ENCODE data around the gene DLK1. TPM values are rescaled to one million over a fixed set of nuclear protein-coding genes. Genes with fewer than 3 reads are reported as not detected.

Gene DLK1
- total RNA-seq, 1 donor, result not detected

DNA sequence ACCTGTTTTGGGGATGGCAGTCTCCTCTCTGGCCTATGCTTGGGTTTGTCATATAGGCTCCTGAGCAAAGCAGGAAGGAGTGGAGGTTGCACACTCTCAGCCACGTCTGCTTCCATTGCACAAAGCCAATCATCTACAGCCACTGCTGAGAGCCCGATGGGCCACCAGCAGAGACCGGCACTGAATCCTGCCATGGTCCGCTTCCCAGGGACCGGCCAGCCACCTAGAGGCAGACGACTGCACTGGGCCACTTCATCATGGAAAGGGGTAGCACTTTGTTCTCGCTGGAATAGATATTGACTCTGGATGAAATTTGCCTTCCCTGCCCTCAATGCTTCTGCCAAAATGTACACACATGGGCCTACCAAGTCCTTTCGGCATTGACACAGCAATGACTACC is 22.3 kb downstream of the DLK1 start:
- Histone ChIP-seq H4K20me1 (ENCODE audit: insufficient read depth, low read length) (no peaks in the 10 kb centered on the region), H3K27ac (ENCODE audit: low read depth, low read length) (no peak overlapping the region), H3K27me3 (ENCODE audit: insufficient read depth, low read length) (peaks cover 6% of the 10 kb centered on the region), H3K9me3 (ENCODE audit: low read depth, low read length) (no peaks in the 10 kb centered on the region), H3K4me2 (ENCODE audit: insufficient read depth, low read length) (no peak overlapping the region), H3K4me3 (ENCODE audit: insufficient read depth, low read length) (no peak overlapping the region), H2AFZ (ENCODE audit: low read length) (no peak overlapping the region), H3K4me1 (ENCODE audit: insufficient read depth, low read length) (peaks cover 10% of the 10 kb centered on the region), H3K36me3 (ENCODE audit: insufficient read depth, low read length) (no peaks in the 10 kb centered on the region), H3K79me2 (ENCODE audit: insufficient read depth, low read length) (no peaks in the 10 kb centered on the region)
- TF ChIP-seq, protein P1, sequence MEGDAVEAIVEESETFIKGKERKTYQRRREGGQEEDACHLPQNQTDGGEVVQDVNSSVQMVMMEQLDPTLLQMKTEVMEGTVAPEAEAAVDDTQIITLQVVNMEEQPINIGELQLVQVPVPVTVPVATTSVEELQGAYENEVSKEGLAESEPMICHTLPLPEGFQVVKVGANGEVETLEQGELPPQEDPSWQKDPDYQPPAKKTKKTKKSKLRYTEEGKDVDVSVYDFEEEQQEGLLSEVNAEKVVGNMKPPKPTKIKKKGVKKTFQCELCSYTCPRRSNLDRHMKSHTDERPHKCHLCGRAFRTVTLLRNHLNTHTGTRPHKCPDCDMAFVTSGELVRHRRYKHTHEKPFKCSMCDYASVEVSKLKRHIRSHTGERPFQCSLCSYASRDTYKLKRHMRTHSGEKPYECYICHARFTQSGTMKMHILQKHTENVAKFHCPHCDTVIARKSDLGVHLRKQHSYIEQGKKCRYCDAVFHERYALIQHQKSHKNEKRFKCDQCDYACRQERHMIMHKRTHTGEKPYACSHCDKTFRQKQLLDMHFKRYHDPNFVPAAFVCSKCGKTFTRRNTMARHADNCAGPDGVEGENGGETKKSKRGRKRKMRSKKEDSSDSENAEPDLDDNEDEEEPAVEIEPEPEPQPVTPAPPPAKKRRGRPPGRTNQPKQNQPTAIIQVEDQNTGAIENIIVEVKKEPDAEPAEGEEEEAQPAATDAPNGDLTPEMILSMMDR (IDR thresholded peaks at IDR 0.05; ENCODE audit: extremely low read depth, low read depth, low read length), result no peak
- DNase-seq (ENCODE audit: insufficient read length, low spot score, missing footprints), result no peak

DNA sequence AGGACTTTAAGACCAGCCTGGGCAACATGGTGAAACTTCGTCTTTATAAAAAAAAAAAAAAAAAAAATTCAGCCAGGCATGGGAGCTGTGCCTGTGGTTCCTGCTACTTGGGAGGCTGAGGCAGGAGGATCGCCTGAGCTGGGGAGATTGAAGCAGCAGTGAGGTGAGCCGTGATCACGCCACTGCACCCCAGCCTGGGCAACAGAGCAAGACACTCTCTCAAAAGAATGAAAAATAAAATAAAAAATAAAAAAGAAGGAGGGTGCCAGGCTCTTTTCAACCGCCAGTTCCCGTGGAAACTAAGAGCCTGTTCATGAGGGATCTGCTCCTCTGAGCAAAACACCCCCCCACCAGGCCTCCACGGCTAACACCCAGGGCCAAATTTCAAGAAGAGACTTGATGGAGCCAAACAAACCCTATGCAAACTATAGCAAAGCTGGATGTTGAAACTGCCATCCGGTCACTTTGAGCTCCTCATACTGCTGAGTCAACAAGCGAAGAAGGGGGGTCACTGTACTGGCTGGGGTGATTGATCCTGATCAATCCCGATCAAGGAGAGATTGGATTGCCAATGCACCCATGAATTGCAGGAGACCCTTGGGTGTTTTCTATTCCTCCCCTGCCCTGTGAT is 23.4 kb downstream of the DLK1 start:
- Histone ChIP-seq H4K20me1 (ENCODE audit: insufficient read depth, low read length) (no peaks in the 10 kb centered on the region), H3K9me3 (ENCODE audit: low read depth, low read length) (no peaks in the 10 kb centered on the region), H3K79me2 (ENCODE audit: insufficient read depth, low read length) (no peaks in the 10 kb centered on the region), H2AFZ (ENCODE audit: low read length) (no peak overlapping the region), H3K4me1 (ENCODE audit: insufficient read depth, low read length) (peaks cover 10% of the 10 kb centered on the region), H3K36me3 (ENCODE audit: insufficient read depth, low read length) (no peaks in the 10 kb centered on the region), H3K27me3 (ENCODE audit: insufficient read depth, low read length) (peaks cover 4% of the 10 kb centered on the region), H3K27ac (ENCODE audit: low read depth, low read length) (no peak overlapping the region), H3K4me2 (ENCODE audit: insufficient read depth, low read length) (no peak overlapping the region), H3K4me3 (ENCODE audit: insufficient read depth, low read length) (no peak overlapping the region)
- TF ChIP-seq, protein P1 (IDR thresholded peaks at IDR 0.05; ENCODE audit: extremely low read depth, low read depth, low read length), result no peak
- DNase-seq (ENCODE audit: insufficient read length, low spot score, missing footprints), result no peak

DNA sequence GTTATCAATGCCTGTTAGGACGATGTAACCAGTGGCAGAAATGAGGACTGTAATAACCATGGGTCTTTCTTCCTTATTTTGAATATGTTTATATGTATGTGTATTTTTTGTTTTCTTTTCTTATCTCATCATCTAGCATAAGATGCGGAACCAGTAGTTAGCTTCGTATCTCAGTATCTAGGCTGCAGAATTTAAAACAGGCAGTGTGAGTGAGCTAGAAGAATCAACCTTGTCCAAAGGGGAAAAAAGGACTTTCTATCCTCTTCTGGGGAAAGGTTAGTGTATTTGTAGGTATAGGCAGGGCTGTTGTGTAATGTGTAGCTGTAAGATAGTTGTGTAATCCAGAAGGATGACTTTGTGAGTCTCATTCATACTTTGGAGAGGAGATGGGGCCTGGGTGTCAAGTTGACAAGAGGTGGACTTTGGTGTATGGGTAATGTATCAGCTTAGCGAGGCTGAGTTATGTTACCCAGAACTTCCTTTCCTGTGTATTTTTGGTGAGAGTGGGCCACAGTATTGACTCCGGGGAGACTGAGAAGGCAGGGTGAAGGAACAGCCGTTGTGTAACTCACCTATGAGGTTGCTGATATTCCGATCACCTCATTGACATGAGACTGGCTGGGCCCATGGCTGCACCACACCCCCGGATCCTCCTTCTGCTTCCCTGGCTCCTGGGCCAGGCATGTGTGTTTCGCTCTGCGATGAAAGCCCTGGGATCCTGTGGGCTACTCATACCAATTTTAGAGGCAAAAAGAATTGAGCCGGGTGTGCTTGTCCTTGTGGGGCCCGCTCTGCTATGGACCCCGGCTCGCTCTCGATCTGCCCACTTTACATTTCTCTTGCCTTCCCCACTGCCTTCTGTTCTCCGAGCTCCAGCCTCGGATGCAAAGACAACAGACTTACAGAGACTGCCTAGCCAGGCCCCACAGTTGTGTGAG is 24.3 kb downstream of the DLK1 start:
- Histone ChIP-seq H2AFZ (ENCODE audit: low read length) (no peak overlapping the region), H3K4me3 (ENCODE audit: insufficient read depth, low read length) (no peak overlapping the region), H4K20me1 (ENCODE audit: insufficient read depth, low read length) (no peaks in the 10 kb centered on the region), H3K79me2 (ENCODE audit: insufficient read depth, low read length) (no peaks in the 10 kb centered on the region), H3K4me1 (ENCODE audit: insufficient read depth, low read length) (peaks cover 10% of the 10 kb centered on the region), H3K9me3 (ENCODE audit: low read depth, low read length) (no peaks in the 10 kb centered on the region), H3K36me3 (ENCODE audit: insufficient read depth, low read length) (no peaks in the 10 kb centered on the region), H3K4me2 (ENCODE audit: insufficient read depth, low read length) (no peak overlapping the region), H3K27me3 (ENCODE audit: insufficient read depth, low read length) (peaks cover 4% of the 10 kb centered on the region), H3K27ac (ENCODE audit: low read depth, low read length) (no peak overlapping the region)
- TF ChIP-seq, protein P1 (IDR thresholded peaks at IDR 0.05; ENCODE audit: extremely low read depth, low read depth, low read length), result no peak
- no peak for DNase-seq (ENCODE audit: insufficient read length, low spot score, missing footprints)

DNA sequence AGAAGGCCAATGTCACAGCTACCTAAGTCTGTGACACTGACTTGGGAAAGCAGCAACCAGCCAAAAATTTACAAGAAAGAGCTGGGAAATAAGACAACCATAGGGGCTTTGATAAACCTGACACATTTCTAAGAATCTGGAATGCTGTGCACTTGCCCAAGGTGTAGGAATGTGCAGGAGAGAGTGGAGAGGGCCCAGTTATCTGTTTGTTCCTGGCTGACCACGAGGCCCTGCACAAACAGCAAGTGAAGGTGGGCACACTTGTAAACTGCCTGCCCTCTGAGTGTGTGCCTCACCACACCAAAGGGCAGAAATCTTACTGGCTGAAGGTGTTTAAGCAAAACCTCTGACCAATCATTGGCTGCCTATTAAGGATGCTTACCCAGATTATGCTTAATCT is 27.3 kb downstream of the DLK1 start:
- no peak overlapping the region for H2AFZ ChIP-seq (ENCODE audit: low read length)
- H3K4me3 ChIP-seq (ENCODE audit: insufficient read depth, low read length), result no peak overlapping the region
- H3K79me2 ChIP-seq (ENCODE audit: insufficient read depth, low read length), result no peaks in the 10 kb centered on the region
- TF ChIP-seq, protein P1 (IDR thresholded peaks at IDR 0.05; ENCODE audit: extremely low read depth, low read depth, low read length), result no peak
- DNase-seq (ENCODE audit: insufficient read length, low spot score, missing footprints), result no peak
- H3K36me3 ChIP-seq (ENCODE audit: insufficient read depth, low read length), result no peaks in the 10 kb centered on the region
- no peak overlapping the region for H3K4me2 ChIP-seq (ENCODE audit: insufficient read depth, low read length)
- H4K20me1 ChIP-seq (ENCODE audit: insufficient read depth, low read length), result no peaks in the 10 kb centered on the region
- no peaks in the 10 kb centered on the region for H3K4me1 ChIP-seq (ENCODE audit: insufficient read depth, low read length)
- no peaks in the 10 kb centered on the region for H3K9me3 ChIP-seq (ENCODE audit: low read depth, low read length)
- no peak overlapping the region for H3K27ac ChIP-seq (ENCODE audit: low read depth, low read length)
- peaks cover 4% of the 10 kb centered on the region for H3K27me3 ChIP-seq (ENCODE audit: insufficient read depth, low read length)

Data from osteoblast (primary cell).